Measurements from ENCODE around the gene UMODL1.

UMODL1 gene

DNA sequence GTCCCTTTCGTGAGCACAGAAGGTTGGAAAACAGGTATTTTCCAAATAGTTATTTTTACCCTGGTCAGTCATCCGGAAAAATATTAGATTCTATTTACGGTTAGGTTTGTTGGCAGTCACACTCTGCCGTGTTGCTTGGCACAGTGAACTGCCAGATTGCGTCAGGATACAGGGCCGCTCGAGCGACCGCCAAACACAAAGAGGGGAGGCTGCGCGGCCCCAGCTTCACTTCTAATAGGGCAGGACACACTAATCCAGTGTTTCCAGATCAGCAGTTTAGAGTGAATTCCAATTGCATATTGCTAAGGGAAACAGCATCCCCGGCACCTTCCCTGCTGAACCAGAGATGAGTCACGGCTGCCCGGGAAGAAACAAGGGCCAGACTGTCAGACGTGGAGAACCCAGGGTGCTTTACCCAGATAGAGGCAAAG is 22.9 kb downstream of the UMODL1 start:
- no peak for TF ChIP-seq REST (IDR thresholded peaks at IDR 0.05; ENCODE audit: insufficient replicate concordance, low read depth)
- TF ChIP-seq, protein P1, sequence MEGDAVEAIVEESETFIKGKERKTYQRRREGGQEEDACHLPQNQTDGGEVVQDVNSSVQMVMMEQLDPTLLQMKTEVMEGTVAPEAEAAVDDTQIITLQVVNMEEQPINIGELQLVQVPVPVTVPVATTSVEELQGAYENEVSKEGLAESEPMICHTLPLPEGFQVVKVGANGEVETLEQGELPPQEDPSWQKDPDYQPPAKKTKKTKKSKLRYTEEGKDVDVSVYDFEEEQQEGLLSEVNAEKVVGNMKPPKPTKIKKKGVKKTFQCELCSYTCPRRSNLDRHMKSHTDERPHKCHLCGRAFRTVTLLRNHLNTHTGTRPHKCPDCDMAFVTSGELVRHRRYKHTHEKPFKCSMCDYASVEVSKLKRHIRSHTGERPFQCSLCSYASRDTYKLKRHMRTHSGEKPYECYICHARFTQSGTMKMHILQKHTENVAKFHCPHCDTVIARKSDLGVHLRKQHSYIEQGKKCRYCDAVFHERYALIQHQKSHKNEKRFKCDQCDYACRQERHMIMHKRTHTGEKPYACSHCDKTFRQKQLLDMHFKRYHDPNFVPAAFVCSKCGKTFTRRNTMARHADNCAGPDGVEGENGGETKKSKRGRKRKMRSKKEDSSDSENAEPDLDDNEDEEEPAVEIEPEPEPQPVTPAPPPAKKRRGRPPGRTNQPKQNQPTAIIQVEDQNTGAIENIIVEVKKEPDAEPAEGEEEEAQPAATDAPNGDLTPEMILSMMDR (IDR thresholded peaks at IDR 0.05; ENCODE audit: insufficient read depth, low read length): no peak
- no peak for TF ChIP-seq GABPA (IDR thresholded peaks at IDR 0.05; ENCODE audit: low read depth)
- TF ChIP-seq POLR2AphosphoS5 (IDR thresholded peaks at IDR 0.05; ENCODE audit: low read depth): no peak
- TF ChIP-seq SPI1 (IDR thresholded peaks at IDR 0.05; ENCODE audit: borderline replicate concordance, low read depth): no peak
- H3K27me3 ChIP-seq (ENCODE audit: insufficient read depth, poor library complexity, severe bottlenecking): no peaks in the 10 kb centered on the region
- H3K27ac ChIP-seq (replicated peaks): no peak overlapping the region
- no peak overlapping the region for H3K4me3 ChIP-seq (replicated peaks; ENCODE audit: insufficient read depth, low read length)
- DNase-seq (ENCODE audit: low read depth in 1 of 2, low spot score in 1 of 2): no peak

- Histone ChIP-seq H3K27me3 (ENCODE audit: insufficient read depth, poor library complexity, severe bottlenecking) (no peaks in the 10 kb centered on the region), H3K27ac (replicated peaks) (no peak overlapping the region), H3K4me3 (replicated peaks; ENCODE audit: insufficient read depth, low read length) (no peak overlapping the region)
- TF ChIP-seq, protein P1 (IDR thresholded peaks at IDR 0.05; ENCODE audit: insufficient read depth, low read length): no peak
- no peak for TF ChIP-seq POLR2AphosphoS5 (IDR thresholded peaks at IDR 0.05; ENCODE audit: low read depth)
- TF ChIP-seq REST (IDR thresholded peaks at IDR 0.05; ENCODE audit: insufficient replicate concordance, low read depth): no peak
- TF ChIP-seq GABPA (IDR thresholded peaks at IDR 0.05; ENCODE audit: low read depth): no peak
- TF ChIP-seq SPI1 (IDR thresholded peaks at IDR 0.05; ENCODE audit: borderline replicate concordance, low read depth): no peak
- DNase-seq (ENCODE audit: low read depth in 1 of 2, low spot score in 1 of 2): no peak
Measured at GRCh38 chr21:42094811-42095210, 23.7 kb downstream of the UMODL1 start.

DNA sequence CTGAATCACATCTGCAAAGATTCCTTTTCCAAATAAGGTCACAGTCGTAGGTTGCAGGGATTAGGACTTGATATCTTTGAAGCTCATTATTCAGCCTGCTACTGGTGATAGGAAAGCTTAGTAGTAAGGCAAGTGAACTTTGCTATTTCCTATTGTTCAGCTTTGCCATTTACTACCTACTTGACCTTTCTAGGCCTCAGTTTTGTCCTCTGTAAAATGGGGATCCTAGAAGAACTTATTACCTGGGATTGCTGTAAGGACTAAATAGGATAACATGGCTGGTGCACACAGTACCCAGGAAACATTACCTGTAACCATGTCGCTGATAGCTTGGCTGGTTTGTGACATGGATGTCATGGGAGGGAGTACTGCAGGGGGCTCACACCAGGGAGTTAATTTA is 24.5 kb downstream of the UMODL1 start:
- H3K27ac ChIP-seq (replicated peaks): no peak overlapping the region
- no peak for DNase-seq (ENCODE audit: low read depth in 1 of 2, low spot score in 1 of 2)
- H3K4me3 ChIP-seq (replicated peaks; ENCODE audit: insufficient read depth, low read length): no peak overlapping the region
- H3K27me3 ChIP-seq (ENCODE audit: insufficient read depth, poor library complexity, severe bottlenecking): no peaks in the 10 kb centered on the region
- no peak for TF ChIP-seq REST (IDR thresholded peaks at IDR 0.05; ENCODE audit: insufficient replicate concordance, low read depth)
- TF ChIP-seq GABPA (IDR thresholded peaks at IDR 0.05; ENCODE audit: low read depth): no peak
- TF ChIP-seq POLR2AphosphoS5 (IDR thresholded peaks at IDR 0.05; ENCODE audit: low read depth): no peak
- TF ChIP-seq SPI1 (IDR thresholded peaks at IDR 0.05; ENCODE audit: borderline replicate concordance, low read depth): no peak
- TF ChIP-seq, protein P1 (IDR thresholded peaks at IDR 0.05; ENCODE audit: insufficient read depth, low read length): no peak
